Right lobe of liver (tissue), 6 donors: ENCODE measurements around the gene KRT72. TPM values are rescaled to one million over a fixed set of nuclear protein-coding genes. Genes with fewer than 3 reads are reported as not detected.

ENCODE experiments used
- ATAC-seq, 4 donors: fragments of 200-7000 bp; cut with Tn5 transposase; one replicate each; pipeline ENCODE4 v1.9.1; 2020; ENCODE audit warnings: mild to moderate bottlenecking in 4 of 4, moderate library complexity in 4 of 4
- DNase-seq, 3 donors: peaks; one replicate each; pipeline ENCODE4 v3.0.0-alpha.2; 2020
- H3K27ac ChIP-seq, 3 donors: fragments of 200-600 bp; one replicate each; pipeline ENCODE4 v1.8.0; 2022
- H3K27me3 ChIP-seq, 2 donors: fragments of 200-600 bp; one replicate each; pipeline ENCODE4 v1.8.0; 2022
- H3K36me3 ChIP-seq, 4 donors: fragments of 200-600 bp; sonication (generic) in 1 of 4; one replicate each; pipeline versions ENCODE4 v1.5.1 to v1.8.0; 2017 to 2022; ENCODE audit warnings: control low read depth in 1 of 4
- H3K4me1 ChIP-seq, 4 donors: fragments of 200-600 bp; sonication (generic) in 1 of 4; one replicate each; pipeline versions ENCODE4 v1.5.1 to v1.8.0; 2017 to 2022; ENCODE audit warnings: control low read depth in 1 of 4
- H3K4me3 ChIP-seq, 3 donors: fragments of 200-600 bp; one replicate each; pipeline ENCODE4 v1.8.0; 2022
- H3K9me3 ChIP-seq, 4 donors: fragments of 200-600 bp; sonication (generic) in 1 of 4; one replicate each; pipeline versions ENCODE4 v1.5.1 to v1.8.0; 2017 to 2022; ENCODE audit warnings: control low read depth in 1 of 4
- POLR2A ChIP-seq: fragments of 450-650 bp; IDR thresholded peaks from one replicate; pipeline ENCODE4 v1.6.1; 2017; ENCODE audit warnings: antibody characterized with exemption, mild to moderate bottlenecking
- WGBS: methylation state at CpG from one replicate; pipeline ENCODE4 v1.1.6; 2018; ENCODE audit warnings: low coverage, low lambda C conversion rate; ENCODE audit not compliant: insufficient coverage; ENCODE audit errors: missing lambda C conversion rate; 5-methylcytosine and 5-hydroxymethylcytosine counted together
- intact Hi-C, 2 donors: fragments of 100-400 bp; cut with DNase I; formaldehyde crosslinking; loops; one replicate each; pipeline versions ENCODE4 v1.11.2 to v1.14.1; 2022
- total RNA-seq, 6 experiments: library from RNA; depleted of rRNA in 2 of 6; stranded (reverse); fragments of >200 nt in 2 of 6; fragmentation: NEBNext Ultra II Directional in 3 of 6; extraction: Animal tissue kit (Norgen Biotek cat#: 25700) in 3 of 6; gene quantifications; one replicate each; pipeline versions ENCODE4 v1.1.0 to v1.2.4, GENCODE V29; 2016 to 2023
- TF ChIP-seq, protein P1 (sequence below), 4 donors: fragments of 200-600 bp in 3 of 4; fragments of 450-650 bp in 1 of 4; IDR thresholded peaks; one replicate each; pipeline versions ENCODE4 v1.5.1 to v1.8.0; 2016 to 2022; ENCODE audit warnings: antibody characterized with exemption in 4 of 4, mild to moderate bottlenecking in 2 of 4
- donor health status: DM: no; HTN: yes; CAD: no.
- donor health status: DM: no; HTN: no; CAD: no.
- donor health status: DM: no; HTN: no; CAD: no.
- donor health status: DM: no; HTN: yes; CAD: no.
- donor health status: DM: no; HTN: yes; CAD: no.

The KRT72 gene
- total RNA-seq, 6 experiments from 2014 or later: not detected

- Histone ChIP-seq H3K9me3 (no peaks in the 10 kb centered on the region), H3K36me3 (no peaks in the 10 kb centered on the region), H3K4me1 (no peaks in the 10 kb centered on the region), H3K4me3 (no peak overlapping the region), H3K27ac (no peak overlapping the region), H3K27me3 (no peaks in the 10 kb centered on the region)
- WGBS: 85% methylated on average over 5 of the region's 10 CpGs
- TF ChIP-seq POLR2A: no peak
- TF ChIP-seq, protein P1, sequence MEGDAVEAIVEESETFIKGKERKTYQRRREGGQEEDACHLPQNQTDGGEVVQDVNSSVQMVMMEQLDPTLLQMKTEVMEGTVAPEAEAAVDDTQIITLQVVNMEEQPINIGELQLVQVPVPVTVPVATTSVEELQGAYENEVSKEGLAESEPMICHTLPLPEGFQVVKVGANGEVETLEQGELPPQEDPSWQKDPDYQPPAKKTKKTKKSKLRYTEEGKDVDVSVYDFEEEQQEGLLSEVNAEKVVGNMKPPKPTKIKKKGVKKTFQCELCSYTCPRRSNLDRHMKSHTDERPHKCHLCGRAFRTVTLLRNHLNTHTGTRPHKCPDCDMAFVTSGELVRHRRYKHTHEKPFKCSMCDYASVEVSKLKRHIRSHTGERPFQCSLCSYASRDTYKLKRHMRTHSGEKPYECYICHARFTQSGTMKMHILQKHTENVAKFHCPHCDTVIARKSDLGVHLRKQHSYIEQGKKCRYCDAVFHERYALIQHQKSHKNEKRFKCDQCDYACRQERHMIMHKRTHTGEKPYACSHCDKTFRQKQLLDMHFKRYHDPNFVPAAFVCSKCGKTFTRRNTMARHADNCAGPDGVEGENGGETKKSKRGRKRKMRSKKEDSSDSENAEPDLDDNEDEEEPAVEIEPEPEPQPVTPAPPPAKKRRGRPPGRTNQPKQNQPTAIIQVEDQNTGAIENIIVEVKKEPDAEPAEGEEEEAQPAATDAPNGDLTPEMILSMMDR (IDR thresholded peaks at IDR 0.05): no peak
- intact Hi-C loops: no loop called here
- ATAC-seq (no peak), DNase-seq (no peak)
Measured at GRCh38 chr12:52643233-52644077, 42.2 kb upstream of the KRT72 start.

DNA sequence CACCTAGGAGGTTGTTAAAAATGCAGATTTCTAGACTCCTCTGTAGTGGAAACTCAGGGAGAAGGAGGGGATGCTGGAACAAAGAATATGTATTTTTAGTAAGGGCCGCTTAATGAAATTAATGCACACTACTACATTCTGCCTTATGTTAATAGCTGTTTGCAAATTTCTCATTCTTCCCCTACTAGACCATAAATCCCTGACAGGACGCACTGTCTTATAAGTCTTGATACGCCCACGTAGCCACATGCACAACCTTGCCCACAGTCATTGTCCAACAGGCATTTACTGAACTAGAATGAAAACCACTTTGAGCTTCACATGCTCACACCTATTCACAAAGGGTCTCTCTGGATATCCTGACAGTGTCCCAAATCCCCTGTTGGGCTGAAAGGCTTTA, 40.2 kb upstream of the KRT72 start:
- no peaks in the 10 kb centered on the region for H3K27me3 ChIP-seq
- no peak overlapping the region for H3K27ac ChIP-seq
- H3K36me3 ChIP-seq: no peaks in the 10 kb centered on the region
- H3K9me3 ChIP-seq: no peaks in the 10 kb centered on the region
- no peak for DNase-seq
- H3K4me3 ChIP-seq: no peak overlapping the region
- no peak for ATAC-seq
- TF ChIP-seq, protein P1 (IDR thresholded peaks at IDR 0.05): no peak
- TF ChIP-seq POLR2A: no peak
- H3K4me1 ChIP-seq: no peaks in the 10 kb centered on the region
- intact Hi-C loops: no loop called here
- 59% methylated on average over 4 of the region's 4 CpGs for WGBS

GRCh38 chr12:52637299-52637698, 36.0 kb upstream of the KRT72 start:
- WGBS: 55% methylated on average over 4 of the region's 4 CpGs
- ATAC-seq: no peak
- Histone ChIP-seq H3K36me3 (no peaks in the 10 kb centered on the region), H3K4me1 (no peaks in the 10 kb centered on the region), H3K4me3 (no peak overlapping the region), H3K27ac (no peak overlapping the region), H3K27me3 (no peaks in the 10 kb centered on the region), H3K9me3 (no peaks in the 10 kb centered on the region)
- DNase-seq: no peak
- intact Hi-C loops: no loop called here
- TF ChIP-seq POLR2A: no peak
- TF ChIP-seq, protein P1 (IDR thresholded peaks at IDR 0.05): no peak

- Histone ChIP-seq H3K9me3 (no peaks in the 10 kb centered on the region), H3K27me3 (no peaks in the 10 kb centered on the region), H3K36me3 (no peaks in the 10 kb centered on the region), H3K27ac (no peak overlapping the region), H3K4me3 (no peak overlapping the region), H3K4me1 (no peaks in the 10 kb centered on the region)
- 55% methylated on average over 5 of the region's 5 CpGs for WGBS
- DNase-seq: no peak
- intact Hi-C loops: no loop called here
- no peak for TF ChIP-seq POLR2A
- TF ChIP-seq, protein P1 (IDR thresholded peaks at IDR 0.05): no peak
- ATAC-seq: no peak
Measured at GRCh38 chr12:52636592-52637258, 35.5 kb upstream of the KRT72 start.
